Gastroesophageal sphincter (tissue), 4 donors: ENCODE measurements around the gene MAP2K2. TPM values are rescaled to one million over a fixed set of nuclear protein-coding genes. Genes with fewer than 3 reads are reported as not detected.

ENCODE experiments used
- ATAC-seq: fragments of 150-250 bp; one replicate; pipeline ENCODE4 v1.9.1; 2016; ENCODE audit warnings: mild to moderate bottlenecking, moderate library complexity
- H3K27ac ChIP-seq, 4 donors: fragments of 200-600 bp; sonication (generic) in 3 of 4; 1 replicate in 3 of 4; 2 replicates in 1 of 4; pipeline ENCODE4 v1.5.1; 2016 to 2019
- H3K27me3 ChIP-seq: fragments of 200-600 bp; sonication (generic); one replicate; pipeline ENCODE4 v1.5.1; 2019
- H3K36me3 ChIP-seq, 2 donors: fragments of 200-600 bp; sonication (generic); one replicate each; pipeline ENCODE4 v1.5.1; 2019; ENCODE audit warnings: control low read depth in 1 of 2
- H3K4me1 ChIP-seq, 3 donors: fragments of 200-600 bp; sonication (generic); 1 replicate in 2 of 3; 2 replicates in 1 of 3; pipeline ENCODE4 v1.5.1; 2016 to 2019; ENCODE audit warnings: control low read depth in 2 of 3
- H3K4me3 ChIP-seq, 2 donors: fragments of 200-600 bp; sonication (generic); one replicate each; pipeline ENCODE4 v1.5.1; 2019; ENCODE audit warnings: mild to moderate bottlenecking in 1 of 2, moderate library complexity in 1 of 2
- H3K9me3 ChIP-seq, 3 donors: fragments of 200-600 bp; sonication (generic); one replicate each; pipeline ENCODE4 v1.5.1; 2017 to 2019; ENCODE audit warnings: control low read depth in 2 of 3
- EP300 ChIP-seq: sonication (generic); formaldehyde crosslinking; IDR thresholded peaks from one replicate; pipeline ENCODE4 v1.6.1; 2017; ENCODE audit warnings: antibody characterized with exemption, mild to moderate bottlenecking
- POLR2A ChIP-seq, 2 donors: fragments of 450-650 bp; IDR thresholded peaks; one replicate each; pipeline ENCODE4 v1.6.1; 2017; ENCODE audit warnings: antibody characterized with exemption in 2 of 2, mild to moderate bottlenecking in 2 of 2, moderate library complexity in 1 of 2
- POLR2AphosphoS5 ChIP-seq: sonication (generic); formaldehyde crosslinking; IDR thresholded peaks from one replicate; pipeline ENCODE4 v1.6.1; 2017; ENCODE audit warnings: antibody characterized with exemption
- WGBS, 2 donors: methylation state at CpG; one replicate each; pipeline ENCODE4 v1.1.5; 2018; ENCODE audit warnings: low coverage in 1 of 2; 5-methylcytosine and 5-hydroxymethylcytosine counted together
- total RNA-seq, 4 donors: library from RNA; depleted of rRNA; stranded (reverse); fragments of >200 nt; gene quantifications; one replicate each; pipeline ENCODE4 v1.1.0, GENCODE V29; 2016
- TF ChIP-seq, protein P1 (sequence below), 4 experiments: fragments of 200-600 bp in 2 of 4; fragments of 450-650 bp in 2 of 4; sonication (generic) in 1 of 4; IDR thresholded peaks; one replicate each; pipeline ENCODE4 v1.5.1; 2017 to 2019; ENCODE audit warnings: antibody characterized with exemption in 4 of 4, mild to moderate bottlenecking in 2 of 4, moderate library complexity in 2 of 4

Gene MAP2K2
- total RNA-seq, 4 donors from 2014 or later, result 53.3 to 112 (median 69.7) TPM

DNA sequence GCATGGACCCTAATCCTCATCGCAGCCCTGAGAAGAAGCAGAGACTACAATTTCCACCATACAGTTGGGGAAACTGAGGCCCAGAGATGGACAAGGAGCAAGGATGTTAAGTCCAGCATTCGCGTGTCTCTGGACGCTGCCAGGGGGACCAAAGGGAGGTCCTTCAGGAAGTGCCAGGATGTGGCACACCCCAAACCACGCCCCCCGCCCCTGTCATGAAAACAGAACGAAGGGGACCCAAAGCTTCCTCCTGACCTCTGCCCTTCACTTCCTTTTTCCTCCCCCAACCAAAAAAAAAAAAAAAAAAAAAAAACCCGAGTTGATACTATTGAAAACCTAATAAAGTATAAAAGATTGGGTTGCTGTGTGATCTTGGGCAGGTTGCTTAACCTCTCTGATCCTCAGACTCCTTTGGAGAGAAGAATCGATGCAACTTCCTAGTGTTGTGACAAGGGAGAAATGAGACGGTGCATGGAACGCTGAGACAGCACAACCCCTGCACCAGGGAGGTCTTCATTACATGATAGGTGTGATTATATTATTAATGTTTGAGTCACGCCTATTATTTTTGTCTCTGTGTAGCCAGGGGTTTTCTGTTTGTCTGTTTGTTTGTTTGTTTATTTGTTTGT lies 54.5 kb downstream of the MAP2K2 start:
- TF ChIP-seq POLR2AphosphoS5 (no peak), EP300 (no peak), POLR2A (IDR thresholded peaks at IDR 0.05) (no peak)
- TF ChIP-seq, protein P1, sequence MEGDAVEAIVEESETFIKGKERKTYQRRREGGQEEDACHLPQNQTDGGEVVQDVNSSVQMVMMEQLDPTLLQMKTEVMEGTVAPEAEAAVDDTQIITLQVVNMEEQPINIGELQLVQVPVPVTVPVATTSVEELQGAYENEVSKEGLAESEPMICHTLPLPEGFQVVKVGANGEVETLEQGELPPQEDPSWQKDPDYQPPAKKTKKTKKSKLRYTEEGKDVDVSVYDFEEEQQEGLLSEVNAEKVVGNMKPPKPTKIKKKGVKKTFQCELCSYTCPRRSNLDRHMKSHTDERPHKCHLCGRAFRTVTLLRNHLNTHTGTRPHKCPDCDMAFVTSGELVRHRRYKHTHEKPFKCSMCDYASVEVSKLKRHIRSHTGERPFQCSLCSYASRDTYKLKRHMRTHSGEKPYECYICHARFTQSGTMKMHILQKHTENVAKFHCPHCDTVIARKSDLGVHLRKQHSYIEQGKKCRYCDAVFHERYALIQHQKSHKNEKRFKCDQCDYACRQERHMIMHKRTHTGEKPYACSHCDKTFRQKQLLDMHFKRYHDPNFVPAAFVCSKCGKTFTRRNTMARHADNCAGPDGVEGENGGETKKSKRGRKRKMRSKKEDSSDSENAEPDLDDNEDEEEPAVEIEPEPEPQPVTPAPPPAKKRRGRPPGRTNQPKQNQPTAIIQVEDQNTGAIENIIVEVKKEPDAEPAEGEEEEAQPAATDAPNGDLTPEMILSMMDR (IDR thresholded peaks at IDR 0.05), result no peak
- H3K4me3 ChIP-seq, result no peak overlapping the region
- H3K27ac ChIP-seq, result no peak overlapping the region
- H3K27me3 ChIP-seq, result no peaks in the 10 kb centered on the region
- no peak for ATAC-seq
- H3K4me1 ChIP-seq, result peaks cover 0 to 24% (median 5%) of the 10 kb centered on the region in 3 donors
- no peaks in the 10 kb centered on the region for H3K9me3 ChIP-seq
- no peaks in the 10 kb centered on the region for H3K36me3 ChIP-seq
- WGBS, 2 donors, result 60% methylated on average over 8 of the region's 12 CpGs

DNA sequence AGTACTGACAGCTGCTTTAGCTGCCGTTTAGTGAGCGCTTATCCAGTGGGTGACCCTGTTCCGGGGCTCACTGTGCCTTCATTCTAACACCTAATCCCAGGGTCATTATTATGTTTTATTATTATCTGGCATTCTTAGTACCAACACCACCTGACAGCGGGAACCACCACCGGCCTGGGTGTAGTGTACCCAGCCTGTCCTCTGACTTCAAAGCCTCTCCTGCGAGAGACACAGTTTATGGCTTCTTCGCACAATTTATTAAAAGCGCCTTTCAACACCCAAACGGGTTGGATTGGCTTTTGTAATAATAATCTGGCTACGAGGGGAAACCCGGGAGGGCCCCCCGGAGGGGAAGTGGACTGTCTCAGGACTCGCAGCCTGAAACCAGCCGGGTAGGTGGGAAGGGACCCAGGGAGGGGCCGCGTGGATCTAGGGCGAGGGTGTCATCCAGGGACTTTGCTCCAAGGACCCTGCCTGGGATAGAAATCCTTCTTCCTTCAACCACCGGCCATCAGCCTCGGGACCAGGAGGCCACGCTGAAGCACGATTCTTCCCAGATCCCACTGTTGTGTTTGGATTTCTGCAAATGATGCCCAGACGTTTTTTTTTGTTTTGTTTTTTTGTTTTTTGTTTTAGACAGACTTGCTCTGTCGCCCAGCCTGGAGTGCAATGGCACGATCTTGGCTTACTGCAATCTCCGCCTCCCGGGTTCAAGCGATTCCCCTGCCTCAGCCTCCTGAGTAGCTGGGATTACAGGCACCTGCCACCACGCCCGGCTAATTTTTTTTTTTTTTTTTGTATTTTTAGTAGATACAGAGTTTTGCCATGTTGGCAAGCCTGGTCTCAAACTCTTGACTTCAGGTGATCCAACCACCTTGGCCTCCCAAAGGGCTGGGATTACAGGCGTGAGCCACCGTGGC lies 55.6 kb downstream of the MAP2K2 start:
- no peaks in the 10 kb centered on the region for H3K9me3 ChIP-seq
- peak overlapping the region; percentile 72 to 98 for H3K4me3 ChIP-seq
- H3K27ac ChIP-seq, result peak overlapping the region; percentile 93 to 98 (median 96)
- TF ChIP-seq EP300 (no peak), POLR2A (IDR thresholded peaks at IDR 0.05) (no peak), POLR2AphosphoS5 (no peak)
- TF ChIP-seq, protein P1 (IDR thresholded peaks at IDR 0.05), result no peak
- H3K4me1 ChIP-seq, result peaks cover 0 to 35% (median 9%) of the 10 kb centered on the region in 3 donors
- H3K36me3 ChIP-seq, result peaks cover 0 to 3% of the 10 kb centered on the region in 2 donors
- no peaks in the 10 kb centered on the region for H3K27me3 ChIP-seq
- 17 to 27% methylated on average over 15 to 21 of the region's 31 CpGs for WGBS, 2 donors
- no peak for ATAC-seq

DNA sequence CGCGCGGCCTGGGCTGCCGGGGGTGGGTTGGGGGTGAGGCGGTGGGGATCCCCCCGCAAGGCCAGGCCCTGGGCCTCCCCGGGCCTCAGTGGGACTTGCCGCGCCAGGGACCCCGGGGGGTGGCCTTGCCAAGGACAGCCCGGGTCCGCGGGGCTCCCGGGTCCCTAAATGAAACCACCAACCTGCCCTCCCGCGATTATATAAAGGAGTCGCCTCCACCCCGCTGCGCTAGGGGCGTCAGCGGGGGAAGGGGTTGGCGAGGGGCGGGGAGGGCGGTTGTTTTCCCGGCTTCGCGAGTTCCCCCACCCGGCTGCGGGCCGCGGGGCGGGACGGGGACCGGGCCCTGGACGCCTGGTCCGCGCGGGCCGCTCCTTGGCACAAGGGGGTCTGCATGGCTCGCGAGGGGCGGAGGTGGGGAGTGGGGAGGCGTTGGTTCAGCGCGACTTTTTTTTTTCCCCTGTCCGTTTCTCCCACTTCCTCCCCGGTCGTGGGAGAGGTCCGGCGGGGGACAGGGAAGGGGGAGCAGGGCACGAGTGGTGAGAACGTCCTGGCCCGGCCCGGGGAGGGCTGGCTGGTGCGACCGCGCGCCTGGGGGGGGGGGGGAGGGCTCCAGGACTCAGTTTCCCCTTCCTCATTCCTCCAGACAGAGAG lies 56.4 kb downstream of the MAP2K2 start:
- 0% methylated on average over 6 to 18 of the region's 58 CpGs for WGBS, 2 donors
- Histone ChIP-seq H3K36me3 (peaks cover 0 to 11% of the 10 kb centered on the region in 2 donors), H3K9me3 (no peaks in the 10 kb centered on the region), H3K27me3 (no peaks in the 10 kb centered on the region), H3K4me3 (peak overlapping the region; percentile 72 to 98), H3K4me1 (peaks cover 0 to 43% (median 17%) of the 10 kb centered on the region in 3 donors), H3K27ac (peak overlapping the region; percentile 93 to 98 (median 96))
- ATAC-seq, result no peak
- TF ChIP-seq, protein P1 (IDR thresholded peaks at IDR 0.05), result peak in 1 of 4 experiments; percentile 12
- no peak for TF ChIP-seq EP300
- TF ChIP-seq POLR2A (IDR thresholded peaks at IDR 0.05), result peak in 1 of 2 donors; percentile 39
- peak; percentile 18 for TF ChIP-seq POLR2AphosphoS5

DNA sequence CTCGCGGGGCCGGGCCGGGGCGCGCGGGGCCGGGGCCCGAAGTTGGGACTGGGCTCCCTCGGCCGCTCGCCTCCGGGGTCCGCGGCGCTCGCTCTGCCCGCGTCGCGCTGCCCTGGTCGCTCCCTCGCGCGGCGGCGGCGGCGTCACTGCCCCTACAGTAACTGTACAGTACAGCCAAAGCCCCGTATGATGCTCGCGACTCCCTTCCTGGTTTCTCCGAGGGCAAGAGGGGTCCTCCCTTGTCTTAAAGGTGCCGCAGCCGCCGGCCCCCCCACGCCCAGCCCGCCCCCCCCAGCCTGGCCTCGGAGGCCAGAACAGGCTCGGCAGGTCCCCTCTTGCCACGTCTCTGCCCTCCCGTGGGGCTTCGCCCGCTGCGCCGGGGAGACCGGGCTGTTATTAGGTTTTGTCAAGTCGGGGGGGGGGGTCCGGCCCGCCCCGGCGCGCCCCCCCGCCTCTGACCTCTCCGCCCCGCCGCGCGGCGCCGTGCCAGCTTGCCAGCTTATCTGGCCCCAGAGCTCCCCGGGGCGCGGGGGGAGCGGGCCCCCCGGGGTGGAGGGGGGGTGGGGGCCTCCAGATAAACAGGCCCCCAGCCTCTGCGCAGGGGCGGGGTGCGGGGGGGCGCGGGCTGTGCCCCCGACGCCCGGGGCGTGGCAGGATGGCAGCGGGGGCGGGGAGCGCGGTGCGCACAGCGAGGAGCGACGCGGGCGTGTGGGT lies 57.1 kb downstream of the MAP2K2 start, which contains the start of gene ZBTB7A:
ZBTB7A (minus strand) TSS at position 218 of the 714 bp plus-strand sequence. CDS start 11,667 bp downstream, outside the sequence.
- Histone ChIP-seq H3K9me3 (no peaks in the 10 kb centered on the region), H3K27ac (peak within 1 kb of the TSS; percentile 93 to 99 (median 98)), H3K4me3 (peak within 1 kb of the TSS; percentile 72 to 98), H3K4me1 (peaks cover 0 to 50% (median 24%) of the 10 kb centered on the region in 3 donors), H3K27me3 (no peaks in the 10 kb centered on the region), H3K36me3 (peaks cover 0 to 14% of the 10 kb centered on the region in 2 donors)
- peak; percentile 55 for ATAC-seq
- no peak for TF ChIP-seq EP300
- TF ChIP-seq, protein P1 (IDR thresholded peaks at IDR 0.05), result peak in 2 of 4 experiments; percentile 3 to 8
- TF ChIP-seq POLR2A (IDR thresholded peaks at IDR 0.05), result peak; percentile 22 to 34
- TF ChIP-seq POLR2AphosphoS5, result peak; percentile 41
- no CpG with 5 or more reads among the region's 85 CpGs for WGBS, 2 donors
